Kidney (tissue), 22 donors: ENCODE data around the gene GOLGA1. TPM values are rescaled to one million over a fixed set of nuclear protein-coding genes. Genes with fewer than 3 reads are reported as not detected.

Source experiments
- DNase-seq, 5 donors: peaks; one replicate each; pipeline ENCODE4 v3.0.0-alpha.2; 2013 to 2020
- FAIRE-seq: peaks from 2 replicates; lab custom pipeline; 2012; peaks lifted over from hg19 to GRCh38; lab: Jason Lieb, UNC
- H3K27ac ChIP-seq, 2 donors: one replicate each; pipeline ENCODE4 v1.7.0; 2013; ENCODE audit warnings: low read depth in 2 of 2, low read length in 2 of 2, inconsistent platforms in 1 of 2
- H3K27me3 ChIP-seq: one replicate; pipeline ENCODE4 v1.7.1; 2013; ENCODE audit warnings: low read length, inconsistent platforms; ENCODE audit not compliant: control insufficient read depth, insufficient read depth
- H3K36me3 ChIP-seq, 3 donors: one replicate each; pipeline versions ENCODE4 v1.7.0 to v1.7.1; 2013; ENCODE audit warnings: low read length in 3 of 3, control low read depth in 1 of 3, inconsistent platforms in 1 of 3; ENCODE audit not compliant: insufficient read depth in 3 of 3, control insufficient read depth in 2 of 3
- H3K4me1 ChIP-seq, 3 donors: one replicate each; pipeline versions ENCODE4 v1.7.0 to v1.7.1; 2013; ENCODE audit warnings: low read length in 3 of 3, inconsistent platforms in 1 of 3, low read depth in 1 of 3; ENCODE audit not compliant: control insufficient read depth in 2 of 3, insufficient read depth in 2 of 3
- H3K4me3 ChIP-seq, 3 donors: one replicate each; pipeline versions ENCODE4 v1.7.0 to v1.8.1; 2013; ENCODE audit warnings: low read length in 3 of 3, control low read depth in 1 of 3, inconsistent platforms in 1 of 3
- H3K9ac ChIP-seq, 3 donors: one replicate each; pipeline versions ENCODE4 v1.7.0 to v1.7.1; 2013; ENCODE audit warnings: low read length in 3 of 3, control low read depth in 1 of 3, inconsistent platforms in 1 of 3
- H3K9me3 ChIP-seq, 3 donors: one replicate each; pipeline versions ENCODE4 v1.7.0 to v1.7.1; 2013; ENCODE audit warnings: low read length in 3 of 3, control low read depth in 1 of 3, inconsistent platforms in 1 of 3; ENCODE audit not compliant: control insufficient read depth in 2 of 3, insufficient read depth in 1 of 3
- intact Hi-C: fragments of 100-400 bp; cut with DNase I; formaldehyde crosslinking; loops from one replicate; pipeline ENCODE4 v1.11.1; 2022
- long read RNA-seq, 10 donors: library from polyadenylated mRNA in 1 of 10; unstranded in 1 of 10; transcript quantifications; one replicate each; pipeline ENCODE4 v2.0.0 and lab custom pipeline, GENCODE V29; 2021 to 2026
- polyA plus RNA-seq: library from polyadenylated mRNA; stranded (reverse); fragments of 350-450 nt; fragmentation: Illumina TruSeq; extraction: RNeasy Lipid Tissue Mini Kit (QIAGEN cat#74804); gene quantifications from one replicate; pipeline ENCODE4 v1.2.3, GENCODE V29; 2014; ENCODE audit warnings: low read depth, low replicate concordance; ENCODE audit not compliant: insufficient read depth
- total RNA-seq: library from RNA; stranded (reverse); fragmentation: NEBNext Ultra II Directional; extraction: Animal tissue kit (Norgen Biotek cat#: 25700); gene quantifications from one replicate; pipeline ENCODE4 v1.2.1, GENCODE V29; 2021
- TF ChIP-seq, protein P1 (sequence below): IDR thresholded peaks from 3 replicates; pipeline ENCODE4 v1.5.1; 2012; ENCODE audit warnings: mild to moderate bottlenecking, moderate library complexity, borderline replicate concordance; ENCODE audit not compliant: insufficient read depth; ENCODE audit errors: extremely low read depth
- donor health status: control.
- donor health status: control.
- donor health status: control.
- donor health status: control.
- donor health status: control.
- donor health status: DM: yes; HTN: yes; CAD: no.
- donor health status: Normal renal cell carcinoma (clear cell type).

Gene GOLGA1
- total RNA-seq (21.0 TPM), polyA plus RNA-seq (6.2 TPM)
- long read RNA-seq, donor 1, partial matches to known transcripts: 0 of 2 reads
- long read RNA-seq, donor 1, other reads (novel, unspliced or antisense): 0 of 2 reads
- long read RNA-seq, donor 2, partial matches to known transcripts: 0 of 2 reads
- long read RNA-seq, donor 2, other reads (novel, unspliced or antisense): 0 of 2 reads
- long read RNA-seq, donor 3, full-length matches to known transcripts: 5 of 5 reads
- long read RNA-seq, donor 3, partial matches to known transcripts: 0 of 5 reads
- long read RNA-seq, donor 3, other reads (novel, unspliced or antisense): 0 of 5 reads
- long read RNA-seq, donor 4, partial matches to known transcripts: 0 of 1 reads
- long read RNA-seq, donor 4, other reads (novel, unspliced or antisense): 0 of 1 reads
- long read RNA-seq, donor 5: 0 reads
- long read RNA-seq, donor 6: 0 reads
- long read RNA-seq, donor 7, full-length matches to known transcripts: 5 of 19 reads
- long read RNA-seq, donor 7, partial matches to known transcripts: 3 of 19 reads
- long read RNA-seq, donor 7, other reads (novel, unspliced or antisense): 11 of 19 reads
- long read RNA-seq, donor 8, partial matches to known transcripts: 0 of 1 reads
- long read RNA-seq, donor 8, other reads (novel, unspliced or antisense): 0 of 1 reads
- long read RNA-seq, donor 9: 0 reads
- long read RNA-seq, donor 10, partial matches to known transcripts: 0 of 4 reads
- long read RNA-seq, donor 10, other reads (novel, unspliced or antisense): 0 of 4 reads

DNA sequence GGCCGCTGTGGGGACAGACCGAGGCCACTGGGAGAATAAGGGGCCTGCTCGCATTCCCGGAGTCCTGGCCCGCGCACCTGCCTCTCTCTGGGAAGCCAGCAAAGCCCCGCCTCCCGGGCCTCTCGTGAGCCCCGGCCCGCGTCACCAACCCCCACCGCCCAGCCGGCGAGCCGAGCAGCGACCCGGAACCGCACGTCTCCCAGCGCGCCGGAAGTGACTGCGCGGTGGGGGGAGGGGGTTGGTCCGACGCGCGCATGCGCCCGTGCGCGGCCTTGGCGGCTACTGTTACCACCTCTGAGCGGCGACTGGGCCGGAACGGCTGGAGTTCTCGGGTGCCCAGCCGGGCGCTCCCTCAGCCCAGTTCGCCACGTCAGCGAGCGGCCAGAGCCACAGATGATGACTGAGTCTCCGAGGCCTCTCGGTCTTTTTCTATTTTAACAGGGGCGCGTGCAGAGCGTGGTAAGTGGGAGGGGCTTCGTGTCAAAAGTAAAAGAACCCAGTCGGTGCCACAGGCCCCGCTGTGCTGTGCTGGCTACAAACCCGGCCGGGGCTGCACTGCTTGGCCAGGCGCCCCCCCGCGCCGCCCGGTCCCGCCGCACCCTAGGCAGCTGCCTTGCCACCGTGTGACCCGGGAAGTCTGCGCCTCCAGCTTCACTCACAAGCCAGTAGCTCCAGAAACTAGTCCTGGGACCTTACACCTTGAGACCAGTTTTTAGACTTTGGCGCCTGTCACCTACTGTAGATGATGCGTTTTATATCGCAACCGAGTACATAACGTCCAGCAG, at the start of gene GOLGA1:
Gene GOLGA1, minus strand, starts transcription at position 190 of the 785 bp plus-strand sequence. CDS start 2,372 bp downstream, outside the sequence.
- no peak for FAIRE-seq
- DNase-seq: peak; percentile 97 to 99 (median 98)
- intact Hi-C loops: no loop called here
- Histone ChIP-seq H3K4me3 (peak within 1 kb of the TSS; percentile 93 to 97 (median 93)), H3K27ac (peak within 1 kb of the TSS; percentile 93 to 95), H3K27me3 (no peaks in the 10 kb centered on the region), H3K9ac (peak within 1 kb of the TSS; percentile 90 to 96 (median 92)), H3K9me3 (no peaks in the 10 kb centered on the region), H3K36me3 (peaks cover 0 to 6% (median 1%) of the 10 kb centered on the region in 3 donors), H3K4me1 (peaks cover 0 to 3% (median 0%) of the 10 kb centered on the region in 3 donors)
- TF ChIP-seq, protein P1, sequence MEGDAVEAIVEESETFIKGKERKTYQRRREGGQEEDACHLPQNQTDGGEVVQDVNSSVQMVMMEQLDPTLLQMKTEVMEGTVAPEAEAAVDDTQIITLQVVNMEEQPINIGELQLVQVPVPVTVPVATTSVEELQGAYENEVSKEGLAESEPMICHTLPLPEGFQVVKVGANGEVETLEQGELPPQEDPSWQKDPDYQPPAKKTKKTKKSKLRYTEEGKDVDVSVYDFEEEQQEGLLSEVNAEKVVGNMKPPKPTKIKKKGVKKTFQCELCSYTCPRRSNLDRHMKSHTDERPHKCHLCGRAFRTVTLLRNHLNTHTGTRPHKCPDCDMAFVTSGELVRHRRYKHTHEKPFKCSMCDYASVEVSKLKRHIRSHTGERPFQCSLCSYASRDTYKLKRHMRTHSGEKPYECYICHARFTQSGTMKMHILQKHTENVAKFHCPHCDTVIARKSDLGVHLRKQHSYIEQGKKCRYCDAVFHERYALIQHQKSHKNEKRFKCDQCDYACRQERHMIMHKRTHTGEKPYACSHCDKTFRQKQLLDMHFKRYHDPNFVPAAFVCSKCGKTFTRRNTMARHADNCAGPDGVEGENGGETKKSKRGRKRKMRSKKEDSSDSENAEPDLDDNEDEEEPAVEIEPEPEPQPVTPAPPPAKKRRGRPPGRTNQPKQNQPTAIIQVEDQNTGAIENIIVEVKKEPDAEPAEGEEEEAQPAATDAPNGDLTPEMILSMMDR: no peak

DNA sequence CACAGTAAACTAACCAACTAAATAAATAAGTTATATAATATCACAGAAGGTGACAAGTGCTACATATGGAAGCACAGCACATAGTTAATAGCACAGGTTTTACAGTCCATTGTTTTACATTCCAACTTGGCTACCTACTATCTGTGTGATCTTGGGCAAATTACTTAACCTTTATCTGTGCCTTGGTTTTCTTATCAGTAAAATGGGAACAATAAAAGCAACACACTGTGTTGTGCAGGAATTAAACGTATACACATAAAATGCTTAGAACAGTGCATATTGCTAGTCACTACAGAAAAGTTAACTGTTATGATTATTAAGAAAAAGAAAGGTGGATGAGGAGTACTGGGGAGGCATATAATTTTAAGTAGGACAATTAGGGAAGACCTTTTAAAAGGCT, 42.8 kb upstream of the GOLGA1 start:
- DNase-seq (no peak), FAIRE-seq (no peak)
- TF ChIP-seq, protein P1: no peak
- Histone ChIP-seq H3K9me3 (no peaks in the 10 kb centered on the region), H3K36me3 (no peaks in the 10 kb centered on the region), H3K4me1 (no peaks in the 10 kb centered on the region), H3K27ac (no peak overlapping the region), H3K9ac (no peak overlapping the region), H3K4me3 (no peak overlapping the region), H3K27me3 (no peaks in the 10 kb centered on the region)
- intact Hi-C loops: no loop called here

- Histone ChIP-seq H3K27ac (no peak overlapping the region), H3K9ac (no peak overlapping the region), H3K4me1 (no peaks in the 10 kb centered on the region), H3K27me3 (no peaks in the 10 kb centered on the region), H3K36me3 (peaks cover 0 to 3% (median 0%) of the 10 kb centered on the region in 3 donors), H3K4me3 (no peak overlapping the region), H3K9me3 (no peaks in the 10 kb centered on the region)
- FAIRE-seq (no peak), DNase-seq (peak in 2 of 5 donors; percentile 35 to 53)
- intact Hi-C loops: no loop called here
- TF ChIP-seq, protein P1: no peak
Measured at GRCh38 chr9:124980431-124980830, 39.5 kb upstream of the GOLGA1 start.
